Neural cell (in vitro differentiated cells): ENCODE results near the gene AK1.

Source experiments
- CTCF ChIP-seq: fragments of 450-650 bp; IDR thresholded peaks from 2 replicates; pipeline ENCODE4 v1.5.1; 2014; ENCODE audit warnings: antibody characterized with exemption, mild to moderate bottlenecking, moderate library complexity; ENCODE audit not compliant: poor library complexity, severe bottlenecking
- EP300 ChIP-seq: fragments of 450-650 bp; conservative IDR thresholded peaks from 2 replicates; pipeline ENCODE4 v1.6.1; 2014; ENCODE audit warnings: antibody characterized with exemption, mild to moderate bottlenecking, moderate library complexity; ENCODE audit not compliant: poor library complexity, severe bottlenecking
- EZH2 ChIP-seq: fragments of 200-600, 300-800 bp; shearing (Covaris generic), sonication (generic); IDR thresholded peaks from 2 replicates; pipeline ENCODE4 v1.6.1; 2014; ENCODE audit warnings: antibody characterized with exemption, low read length, borderline replicate concordance, mild to moderate bottlenecking; ENCODE audit not compliant: insufficient read depth, poor library complexity, severe bottlenecking
- MXI1 ChIP-seq: fragments of 450-650 bp; conservative IDR thresholded peaks from 2 replicates; pipeline ENCODE4 v1.6.1; 2014; ENCODE audit warnings: antibody characterized with exemption, mild to moderate bottlenecking; ENCODE audit not compliant: poor library complexity, severe bottlenecking
- POLR2AphosphoS5 ChIP-seq: IDR thresholded peaks from 2 replicates; pipeline ENCODE4 v1.6.1; 2012
- RAD21 ChIP-seq: fragments of 450-650 bp; conservative IDR thresholded peaks from 2 replicates; pipeline ENCODE4 v1.6.1; 2014; ENCODE audit warnings: antibody characterized with exemption, mild to moderate bottlenecking, moderate library complexity
- SMC3 ChIP-seq: fragments of 450-650 bp; conservative IDR thresholded peaks from 2 replicates; pipeline ENCODE4 v1.6.1; 2014; ENCODE audit warnings: antibody characterized with exemption, mild to moderate bottlenecking, moderate library complexity; ENCODE audit not compliant: poor library complexity
- TAF1 ChIP-seq: IDR thresholded peaks from 2 replicates; pipeline ENCODE4 v1.6.1; 2012; ENCODE audit warnings: low read depth
- TF ChIP-seq, protein P1 (sequence below): IDR thresholded peaks from 2 replicates; pipeline ENCODE4 v1.6.1; 2012; ENCODE audit warnings: borderline replicate concordance

DNA sequence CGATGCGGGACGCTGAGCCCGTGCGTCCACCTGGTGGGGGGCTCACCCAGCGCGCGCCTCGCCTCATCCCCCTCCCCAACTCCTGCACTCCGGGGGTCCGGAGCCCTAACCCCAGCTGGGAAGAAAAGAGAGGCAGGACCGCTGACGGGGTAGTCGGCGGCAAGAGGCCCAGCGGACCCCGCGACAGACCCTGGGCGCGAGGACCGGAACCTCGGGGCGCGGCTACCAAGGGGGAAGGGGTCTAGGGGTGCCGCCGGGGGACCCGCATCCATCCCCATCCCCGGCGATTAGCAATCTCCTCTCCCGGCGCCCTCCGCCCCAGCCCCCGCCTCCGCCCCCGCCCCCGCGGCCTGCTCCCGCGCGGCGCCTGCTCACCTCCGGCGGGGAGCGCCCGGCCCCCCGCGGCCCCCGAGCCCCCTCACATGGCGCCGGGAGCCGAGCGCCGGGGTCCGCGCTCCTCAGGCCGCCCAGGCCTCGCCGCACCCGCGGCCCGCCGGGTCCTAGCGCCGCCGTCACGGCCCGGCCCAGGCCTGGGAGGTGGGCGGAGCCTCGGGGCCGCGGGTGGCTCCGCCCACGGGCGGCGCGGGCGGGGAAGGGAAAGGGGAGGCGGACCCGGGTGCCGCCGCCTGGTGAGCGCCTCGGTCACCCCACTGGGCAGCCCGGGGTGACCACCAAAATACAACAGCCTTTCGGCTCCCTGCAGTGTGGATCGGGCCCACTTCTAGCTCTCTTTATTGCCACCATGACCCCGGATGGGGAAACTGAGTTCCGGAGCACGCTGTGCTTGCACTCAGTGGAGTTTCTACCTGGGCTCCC lies 21.9 kb upstream of the AK1 start, which contains the start of gene ST6GALNAC6:
- no peak for TF ChIP-seq CTCF
- TF ChIP-seq EZH2 = no peak
- TF ChIP-seq RAD21 = no peak
- no peak for TF ChIP-seq EP300
- TF ChIP-seq TAF1 = no peak
- TF ChIP-seq, protein P1, sequence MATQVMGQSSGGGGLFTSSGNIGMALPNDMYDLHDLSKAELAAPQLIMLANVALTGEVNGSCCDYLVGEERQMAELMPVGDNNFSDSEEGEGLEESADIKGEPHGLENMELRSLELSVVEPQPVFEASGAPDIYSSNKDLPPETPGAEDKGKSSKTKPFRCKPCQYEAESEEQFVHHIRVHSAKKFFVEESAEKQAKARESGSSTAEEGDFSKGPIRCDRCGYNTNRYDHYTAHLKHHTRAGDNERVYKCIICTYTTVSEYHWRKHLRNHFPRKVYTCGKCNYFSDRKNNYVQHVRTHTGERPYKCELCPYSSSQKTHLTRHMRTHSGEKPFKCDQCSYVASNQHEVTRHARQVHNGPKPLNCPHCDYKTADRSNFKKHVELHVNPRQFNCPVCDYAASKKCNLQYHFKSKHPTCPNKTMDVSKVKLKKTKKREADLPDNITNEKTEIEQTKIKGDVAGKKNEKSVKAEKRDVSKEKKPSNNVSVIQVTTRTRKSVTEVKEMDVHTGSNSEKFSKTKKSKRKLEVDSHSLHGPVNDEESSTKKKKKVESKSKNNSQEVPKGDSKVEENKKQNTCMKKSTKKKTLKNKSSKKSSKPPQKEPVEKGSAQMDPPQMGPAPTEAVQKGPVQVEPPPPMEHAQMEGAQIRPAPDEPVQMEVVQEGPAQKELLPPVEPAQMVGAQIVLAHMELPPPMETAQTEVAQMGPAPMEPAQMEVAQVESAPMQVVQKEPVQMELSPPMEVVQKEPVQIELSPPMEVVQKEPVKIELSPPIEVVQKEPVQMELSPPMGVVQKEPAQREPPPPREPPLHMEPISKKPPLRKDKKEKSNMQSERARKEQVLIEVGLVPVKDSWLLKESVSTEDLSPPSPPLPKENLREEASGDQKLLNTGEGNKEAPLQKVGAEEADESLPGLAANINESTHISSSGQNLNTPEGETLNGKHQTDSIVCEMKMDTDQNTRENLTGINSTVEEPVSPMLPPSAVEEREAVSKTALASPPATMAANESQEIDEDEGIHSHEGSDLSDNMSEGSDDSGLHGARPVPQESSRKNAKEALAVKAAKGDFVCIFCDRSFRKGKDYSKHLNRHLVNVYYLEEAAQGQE = no peak
- TF ChIP-seq POLR2AphosphoS5 = peak; percentile 38
- TF ChIP-seq SMC3 = no peak
- TF ChIP-seq MXI1 = peak; percentile 22
